ENCODE measurements around the gene NEIL1. TPM values are rescaled to one million over a fixed set of nuclear protein-coding genes. Genes with fewer than 3 reads are reported as not detected.
"Not testable (repeated sequence)": the region's sequence is repeated elsewhere in the genome, so short reads cannot be mapped to it uniquely, and the experiment has no call there.

NEIL1 gene
- total RNA-seq, 1 donor from 2014 or later = 8.0 TPM

- no peak for DNase-seq (ENCODE audit: low read depth in 2 of 2)
Observed at GRCh38 chr15:75371901-75372688, 25.3 kb downstream of the NEIL1 start.

- no peak for DNase-seq (ENCODE audit: low read depth in 2 of 2)
Observed at GRCh38 chr15:75380773-75381172, 33.9 kb downstream of the NEIL1 start.

- not testable (repeated sequence) for DNase-seq (ENCODE audit: low read depth in 2 of 2)
Observed at GRCh38 chr15:75383986-75384385, 37.1 kb downstream of the NEIL1 start.

GRCh38 chr15:75389791-75390382, 43.0 kb downstream of the NEIL1 start:
- DNase-seq (ENCODE audit: low read depth in 2 of 2) = no peak

- no peak for DNase-seq (ENCODE audit: low read depth in 2 of 2)
Observed at GRCh38 chr15:75397494-75397893, 50.7 kb downstream of the NEIL1 start.

GRCh38 chr15:75403892-75404291, 57.1 kb downstream of the NEIL1 start:
- no peak for DNase-seq (ENCODE audit: low read depth in 2 of 2)

Other genes starting within 250 kb of the NEIL1 start
- gene C15orf39, start 145.2 kb upstream of the NEIL1 start, total RNA-seq = 4.5 and 10.1 TPM in 2 replicates
- under 0.01 TPM in 1 of 2 replicates, not detected in the other for gene GOLGA6C, start 88.7 kb upstream of the NEIL1 start, total RNA-seq
- not detected in 2 replicates for gene GOLGA6D, start 64.2 kb upstream of the NEIL1 start, total RNA-seq
- gene COMMD4, start 11.0 kb upstream of the NEIL1 start, total RNA-seq = 92.6 and 104 TPM in 2 replicates
- gene MAN2C1, start 21.6 kb downstream of the NEIL1 start, total RNA-seq = 98.5 and 131 TPM in 2 replicates
- gene SIN3A, start 104.7 kb downstream of the NEIL1 start, total RNA-seq = 23.1 and 29.6 TPM in 2 replicates
- 16.8 and 19.3 TPM in 2 replicates for gene PTPN9, start 232.3 kb downstream of the NEIL1 start, total RNA-seq